T follicular helper cell (primary cell): Measurements from ENCODE around the gene PTPRN2.
"Not testable (repeated sequence)": the region's sequence is repeated elsewhere in the genome, so short reads cannot be mapped to it uniquely, and the experiment has no call there.

Experiments
- DNase-seq: peaks from one replicate; pipeline ENCODE4 v3.0.0-alpha.2; 2020; ENCODE audit warnings: low read depth

PTPRN2 gene

GRCh38 chr7:157947504-157947903, 640.1 kb downstream of the PTPRN2 start:
- DNase-seq: no peak

- DNase-seq: no peak
Observed at GRCh38 chr7:157946398-157947060, 641.1 kb downstream of the PTPRN2 start.

- DNase-seq: no peak
Observed at GRCh38 chr7:157945401-157945800, 642.2 kb downstream of the PTPRN2 start.

GRCh38 chr7:157944734-157945291, 642.8 kb downstream of the PTPRN2 start:
- no peak for DNase-seq

GRCh38 chr7:157944051-157944450, 643.6 kb downstream of the PTPRN2 start:
- DNase-seq: no peak

- DNase-seq: no peak
Observed at GRCh38 chr7:157943561-157943960, 644.1 kb downstream of the PTPRN2 start.

GRCh38 chr7:157941210-157941609, 646.4 kb downstream of the PTPRN2 start:
- no peak for DNase-seq

GRCh38 chr7:157940497-157940896, 647.1 kb downstream of the PTPRN2 start:
- DNase-seq: no peak

GRCh38 chr7:157938211-157938610, 649.4 kb downstream of the PTPRN2 start:
- no peak for DNase-seq

GRCh38 chr7:157937406-157937805, 650.2 kb downstream of the PTPRN2 start:
- DNase-seq: no peak

GRCh38 chr7:157936976-157937375, 650.6 kb downstream of the PTPRN2 start:
- DNase-seq: no peak

GRCh38 chr7:157935721-157936120, 651.9 kb downstream of the PTPRN2 start:
- DNase-seq: not testable (repeated sequence)

GRCh38 chr7:157933219-157934155, 654.1 kb downstream of the PTPRN2 start:
- not testable (repeated sequence) for DNase-seq

GRCh38 chr7:157932498-157933218, 655.0 kb downstream of the PTPRN2 start:
- DNase-seq: no peak

GRCh38 chr7:157930926-157931466, 656.6 kb downstream of the PTPRN2 start:
- no peak for DNase-seq

- DNase-seq: no peak
Observed at GRCh38 chr7:157930441-157930840, 657.2 kb downstream of the PTPRN2 start.

- DNase-seq: no peak
Observed at GRCh38 chr7:157929671-157930070, 658.0 kb downstream of the PTPRN2 start.

- no peak for DNase-seq
Observed at GRCh38 chr7:157928808-157929425, 658.7 kb downstream of the PTPRN2 start.

GRCh38 chr7:157928171-157928794, 659.3 kb downstream of the PTPRN2 start:
- DNase-seq: no peak

- DNase-seq: no peak
Observed at GRCh38 chr7:157927313-157927925, 660.2 kb downstream of the PTPRN2 start.
